ENCODE data around the gene MICAL2.
A peak's percentile ranks its signal among the peaks of the same experiment; 100 is the strongest.

The MICAL2 gene

GRCh38 chr11:12196308-12196707 lies 85.9 kb downstream of the MICAL2 start:
- DNase-seq = peak; percentile 40

GRCh38 chr11:12196872-12197271 lies 86.5 kb downstream of the MICAL2 start:
- DNase-seq = no peak

GRCh38 chr11:12198251-12199222 lies 88.1 kb downstream of the MICAL2 start:
- DNase-seq = peak; percentile 14

- peak; percentile 16 for DNase-seq
Observed at GRCh38 chr11:12199231-12199948, 89.0 kb downstream of the MICAL2 start.

GRCh38 chr11:12200279-12200990 lies 90.0 kb downstream of the MICAL2 start:
- DNase-seq = no peak

GRCh38 chr11:12200991-12201985 lies 90.9 kb downstream of the MICAL2 start:
- DNase-seq = no peak

GRCh38 chr11:12202661-12203310 lies 92.4 kb downstream of the MICAL2 start:
- DNase-seq = no peak

GRCh38 chr11:12204506-12204905 lies 94.1 kb downstream of the MICAL2 start:
- DNase-seq = no peak

GRCh38 chr11:12205330-12205729 lies 94.9 kb downstream of the MICAL2 start:
- DNase-seq = no peak

- no peak for DNase-seq
Observed at GRCh38 chr11:12206529-12206928, 96.1 kb downstream of the MICAL2 start.

- DNase-seq = no peak
Observed at GRCh38 chr11:12207384-12208150, 97.2 kb downstream of the MICAL2 start.

GRCh38 chr11:12209096-12209495 lies 98.7 kb downstream of the MICAL2 start:
- DNase-seq = no peak

- DNase-seq = no peak
Observed at GRCh38 chr11:12210200-12210599, 99.8 kb downstream of the MICAL2 start.

GRCh38 chr11:12211331-12212065 lies 101.1 kb downstream of the MICAL2 start:
- DNase-seq = no peak

GRCh38 chr11:12212174-12212820 lies 101.9 kb downstream of the MICAL2 start:
- DNase-seq = no peak

GRCh38 chr11:12212821-12213185 lies 102.4 kb downstream of the MICAL2 start:
- no peak for DNase-seq

GRCh38 chr11:12213883-12214282 lies 103.5 kb downstream of the MICAL2 start:
- DNase-seq = no peak

- DNase-seq = no peak
Observed at GRCh38 chr11:12214751-12215150, 104.4 kb downstream of the MICAL2 start.

- no peak for DNase-seq
Observed at GRCh38 chr11:12215181-12215593, 104.8 kb downstream of the MICAL2 start.
